NCI-H1105 treated with DMSO at 0.1 percent for 48 hours (cell line): Measurements from ENCODE around the gene MORN2.
A peak's percentile ranks its signal among the peaks of the same experiment; 100 is the strongest.
"Not testable (repeated sequence)": the region's sequence is repeated elsewhere in the genome, so short reads cannot be mapped to it uniquely, and the experiment has no call there.

Experiments
- DNase-seq: peaks from one replicate; lab custom pipeline; 2025; lab: John Stamatoyannopoulos, UW

Gene MORN2

DNA sequence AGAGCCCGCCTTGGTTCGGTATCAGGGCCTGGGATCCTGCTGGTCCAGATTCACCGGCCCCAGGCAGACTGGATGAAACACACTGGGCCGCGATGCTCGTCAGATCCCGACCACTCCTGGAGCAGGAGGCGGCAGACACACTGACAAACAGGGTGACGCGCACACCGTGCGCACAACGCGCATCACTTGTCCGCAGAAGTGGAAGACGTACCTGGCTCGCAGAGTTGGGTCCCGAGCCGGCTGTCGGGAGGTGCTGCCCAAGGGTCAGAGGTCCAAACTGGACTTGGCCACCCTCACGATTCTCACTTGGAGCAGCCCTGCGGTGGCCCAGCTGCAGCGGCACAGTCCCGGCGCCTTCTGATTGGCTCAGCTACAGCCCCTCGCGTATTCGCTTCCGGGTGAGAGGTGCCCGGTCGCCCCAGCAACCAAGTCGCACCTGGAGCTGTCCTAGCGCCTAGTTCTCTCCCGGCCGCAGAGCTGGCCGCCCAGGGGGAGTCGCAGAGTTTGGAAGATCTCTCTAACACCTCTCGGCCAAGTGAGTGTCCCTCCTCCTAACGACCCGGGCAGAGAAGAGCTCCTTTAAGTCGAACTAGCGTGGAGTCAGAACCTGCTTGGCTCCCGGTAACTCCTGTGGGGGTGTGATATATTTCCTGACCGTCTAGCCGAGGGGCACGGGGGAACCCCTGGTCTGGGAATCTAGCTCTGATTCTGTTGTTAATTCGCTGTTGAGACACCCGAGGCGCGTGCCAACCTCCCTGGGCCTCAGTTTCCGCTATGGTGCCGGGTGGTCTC lies at the start of gene MORN2, which contains the start of gene DHX57:
TSS of gene MORN2 (plus strand) at position 401 of the 792 bp plus-strand sequence.
TSS of gene DHX57 (minus strand) at position 359 of the 792 bp plus-strand sequence. CDS start 7,529 bp downstream, outside the sequence.
- peak; percentile 70 for DNase-seq

DNA sequence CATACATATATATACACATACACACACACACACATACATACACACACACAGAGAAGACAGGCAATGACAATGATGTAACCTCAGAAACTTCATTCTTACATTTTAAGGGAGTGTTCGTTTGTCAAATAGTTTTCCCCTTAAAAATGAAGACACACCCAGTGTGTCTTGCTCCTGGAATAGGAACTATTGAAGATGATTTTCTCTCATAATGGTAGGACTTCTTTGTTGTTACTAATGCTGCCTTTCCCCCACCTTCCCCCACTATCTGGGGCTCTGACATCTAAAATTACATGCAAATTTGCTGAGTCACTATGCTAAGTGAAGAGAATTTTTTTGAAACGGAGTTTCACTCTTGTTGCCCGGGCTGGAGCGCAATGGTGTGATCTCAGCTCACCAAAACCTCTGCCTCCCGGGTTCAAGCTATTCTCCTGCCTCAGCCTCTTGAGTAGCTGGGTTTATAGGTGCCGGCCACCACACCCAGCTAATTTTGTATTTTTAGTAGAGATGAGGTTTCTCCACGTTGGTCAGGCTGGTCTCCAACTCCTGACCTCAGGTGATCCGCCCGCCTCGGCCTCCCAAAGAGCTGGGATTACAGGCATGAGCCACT lies 48.1 kb upstream of the MORN2 start:
- DNase-seq, result not testable (repeated sequence)

DNA sequence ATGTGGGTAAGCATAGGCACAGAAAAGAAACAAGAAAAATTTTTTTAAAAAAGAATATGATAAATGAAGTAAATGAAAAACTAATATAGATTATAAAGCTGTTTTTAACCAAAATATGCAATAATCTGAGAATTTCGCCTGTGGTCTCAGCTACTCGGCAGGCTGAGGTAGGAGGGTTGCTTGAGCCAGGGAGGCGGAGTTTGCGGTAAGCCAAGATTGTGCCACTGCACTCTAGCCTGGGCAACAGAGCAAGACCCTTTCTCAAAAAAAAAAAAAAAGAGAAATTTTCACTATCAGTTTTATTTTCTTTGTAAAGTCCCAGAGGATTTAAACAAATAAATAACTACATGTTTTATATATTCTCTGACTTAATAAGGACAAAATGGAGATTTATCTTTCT lies 47.3 kb upstream of the MORN2 start:
- DNase-seq, result no peak

DNA sequence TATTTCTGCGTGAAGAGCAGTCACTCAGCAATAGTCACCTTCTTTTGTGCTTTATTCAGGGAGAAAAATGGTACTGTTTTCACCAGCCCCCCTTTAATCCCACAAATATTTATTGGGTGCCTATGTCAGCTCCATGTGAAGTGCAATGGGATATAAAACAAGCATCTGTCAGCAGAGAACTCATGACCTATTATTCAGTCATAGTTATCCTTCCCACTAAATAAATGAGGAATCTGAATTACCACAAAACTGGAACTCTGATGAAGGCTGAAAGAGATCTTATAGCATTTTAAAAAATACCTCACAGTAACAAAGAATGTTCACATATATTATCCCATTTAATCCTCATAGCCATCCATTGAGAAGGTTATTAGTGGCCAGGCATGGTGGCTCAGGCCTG lies 45.8 kb upstream of the MORN2 start:
- no peak for DNase-seq

DNA sequence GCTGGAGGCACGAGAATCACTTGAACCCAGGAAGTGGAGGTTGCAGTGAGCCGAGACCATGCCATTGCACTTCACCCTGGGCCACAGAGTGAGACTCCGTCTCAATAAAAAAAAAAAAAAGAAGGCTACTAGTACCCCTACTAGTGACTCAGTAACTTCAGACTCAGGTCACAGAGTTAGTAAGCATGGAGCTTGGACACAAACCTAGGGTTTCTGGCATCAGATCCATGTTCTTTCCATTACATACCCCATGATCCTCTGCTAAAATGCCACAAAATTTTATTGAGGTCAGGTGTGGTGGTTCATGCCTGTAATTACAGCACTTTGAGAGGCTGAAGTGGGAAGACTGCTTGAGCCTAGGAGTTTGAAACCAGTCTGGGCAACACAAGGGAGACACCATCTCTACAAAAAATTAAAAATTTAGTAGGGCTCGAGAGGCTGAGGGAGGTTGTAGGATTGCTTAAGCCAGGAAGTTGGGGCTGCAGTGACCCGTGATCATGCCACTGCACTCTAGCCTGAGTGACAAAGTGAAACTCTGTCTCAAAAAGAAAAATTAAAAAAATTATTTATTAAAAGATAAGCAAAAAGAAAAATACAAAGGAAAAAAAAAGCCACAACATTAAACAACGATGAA lies 45.1 kb upstream of the MORN2 start:
- DNase-seq, result no peak

DNA sequence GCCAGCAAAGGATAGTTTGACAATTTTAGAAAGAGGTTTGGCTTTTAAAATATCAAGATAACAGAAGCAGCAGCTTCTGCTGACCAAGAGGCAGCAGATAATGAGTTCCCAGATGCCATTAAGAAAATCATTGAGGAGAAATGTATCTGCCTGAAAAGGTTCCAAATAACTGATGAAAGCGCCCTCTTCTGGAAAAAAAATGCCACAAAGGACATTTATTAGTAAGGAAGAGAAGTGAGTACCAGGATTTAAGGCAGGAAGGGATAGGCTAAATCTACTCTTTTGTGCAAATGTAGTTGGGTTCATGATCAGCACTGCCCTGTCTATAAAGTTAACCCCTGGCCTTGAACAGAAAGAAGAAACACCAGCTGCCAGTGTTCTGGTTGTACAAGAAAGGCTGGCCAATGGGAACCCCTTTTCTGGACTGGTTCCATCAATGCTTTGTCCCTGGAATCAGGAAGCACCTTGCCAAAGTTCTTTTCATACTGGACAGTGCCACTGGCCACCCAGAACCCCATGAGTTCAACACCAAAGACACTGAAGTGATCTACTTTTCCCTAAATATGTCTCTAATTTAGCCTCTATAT lies 40.7 kb upstream of the MORN2 start:
- no peak for DNase-seq

DNA sequence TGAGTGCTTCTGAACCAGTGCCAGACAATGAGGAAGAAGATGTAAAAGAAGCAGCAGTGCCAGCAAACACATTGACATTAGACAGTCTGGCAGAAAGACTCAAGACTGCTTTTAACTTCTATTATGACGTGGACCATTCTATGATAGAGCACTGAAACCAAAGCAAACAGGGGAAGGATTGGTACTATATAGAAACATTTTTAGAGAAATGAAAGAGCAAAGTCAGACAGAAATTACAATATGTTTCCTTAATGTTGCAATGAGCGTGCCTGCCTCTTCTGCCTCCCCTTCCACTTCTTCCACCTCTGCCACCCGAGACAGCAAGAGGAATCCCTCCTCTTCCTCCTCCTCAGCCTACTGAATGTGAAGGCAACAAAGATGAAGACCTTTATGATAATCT lies 39.8 kb upstream of the MORN2 start:
- no peak for DNase-seq

DNA sequence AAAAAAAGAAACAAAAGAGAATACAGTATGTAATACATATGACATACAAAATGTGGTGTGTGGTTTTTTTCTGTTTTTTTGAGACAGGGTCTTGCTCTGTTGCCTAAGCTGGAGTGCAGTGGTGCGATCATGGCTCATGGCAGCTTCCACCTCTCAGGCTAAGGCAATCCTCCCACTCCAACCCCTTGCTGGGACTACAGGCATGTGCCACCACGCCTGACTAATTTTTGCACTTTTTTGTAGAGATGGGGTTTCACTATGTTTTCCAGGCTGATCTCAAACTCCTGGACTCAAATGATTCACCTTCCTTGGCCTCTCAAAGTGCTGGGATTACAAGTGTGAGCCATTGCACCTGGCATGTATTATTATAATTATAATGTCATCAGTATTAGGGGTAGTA lies 39.0 kb upstream of the MORN2 start:
- no peak for DNase-seq

DNA sequence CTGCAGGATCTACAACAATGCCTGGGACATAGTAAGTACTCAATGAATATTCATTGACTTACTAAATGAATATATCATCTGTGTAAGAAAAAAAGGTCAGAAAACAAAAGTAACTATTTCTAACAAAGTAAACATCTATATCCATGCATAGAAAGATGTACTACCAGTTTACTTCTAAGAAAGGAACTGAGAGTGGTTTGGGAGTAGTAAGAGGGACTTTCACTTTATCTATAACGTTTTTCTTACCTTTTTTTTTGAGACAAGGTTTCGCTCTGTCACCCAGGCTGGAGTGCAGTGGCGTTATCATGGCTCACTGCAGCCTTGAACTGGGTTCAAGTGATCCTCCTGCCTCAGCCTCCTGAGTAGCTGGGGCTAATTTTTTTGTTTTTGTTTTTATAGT lies 25.7 kb upstream of the MORN2 start:
- no peak for DNase-seq

DNA sequence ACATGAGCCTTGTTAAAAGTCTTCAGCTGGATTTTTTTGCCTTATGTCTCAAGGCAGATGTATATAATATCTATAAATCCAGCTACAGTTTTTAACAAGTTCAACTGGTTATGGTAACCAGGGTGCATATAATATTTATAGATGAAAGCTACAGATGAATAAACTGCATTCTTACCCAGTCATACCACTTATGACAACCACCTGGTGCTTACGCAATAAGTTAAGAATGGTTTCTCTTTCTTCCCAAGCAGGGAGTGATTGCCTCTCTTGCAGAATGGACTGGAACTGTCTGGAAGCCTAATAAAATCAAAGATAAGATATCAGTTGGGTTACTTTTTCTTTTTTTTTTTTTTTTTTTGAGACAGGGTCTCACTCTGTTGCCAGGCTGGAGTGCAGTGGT lies 19.6 kb upstream of the MORN2 start:
- DNase-seq, result no peak

DNA sequence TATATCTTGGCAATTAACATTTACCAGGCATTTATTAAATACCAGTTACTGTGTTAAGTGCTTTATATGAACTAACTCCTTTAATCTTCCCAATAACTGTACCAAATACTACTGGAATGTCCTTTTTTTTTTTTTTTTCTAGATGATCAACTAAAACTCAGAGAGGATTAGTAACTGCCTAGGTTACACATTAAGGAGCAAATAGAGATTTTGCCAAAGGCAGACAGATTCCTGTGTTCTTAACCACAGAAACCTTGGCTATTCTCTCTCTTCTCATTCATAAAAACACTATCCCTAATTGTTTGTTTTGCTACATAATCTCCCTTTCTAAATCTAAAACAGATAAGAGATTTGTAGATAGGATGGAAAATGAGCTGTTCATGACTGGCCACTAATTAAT lies 13.3 kb upstream of the MORN2 start:
- DNase-seq, result no peak

DNA sequence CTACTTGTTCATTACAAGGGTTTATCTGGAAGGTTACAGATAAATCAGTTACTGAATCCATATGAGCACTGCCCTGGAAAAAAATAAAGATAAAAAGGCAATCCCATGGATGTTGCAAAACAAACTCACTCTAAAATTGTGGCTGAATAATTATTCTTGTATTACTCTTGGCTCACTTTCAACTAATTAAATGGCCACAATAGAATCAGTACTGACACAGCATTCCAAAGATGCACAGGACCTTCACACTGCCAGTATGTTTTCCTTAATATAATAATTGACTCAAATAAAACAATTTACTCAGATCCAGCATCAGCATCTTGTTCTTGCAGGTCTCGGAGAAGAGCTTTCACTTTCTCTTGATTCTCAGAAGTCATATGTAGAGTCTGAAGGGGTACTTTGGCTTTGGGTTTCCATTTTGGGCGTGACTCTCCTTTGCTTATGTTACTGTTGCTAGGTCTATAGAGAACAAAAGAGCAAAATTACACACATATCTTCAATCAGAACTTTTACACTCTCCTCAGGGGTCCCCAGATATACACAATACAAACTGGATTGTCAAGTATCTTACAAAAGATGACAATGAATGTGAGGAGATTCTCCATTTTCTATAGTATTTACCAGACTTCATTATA lies 12.6 kb upstream of the MORN2 start:
- DNase-seq, result no peak

DNA sequence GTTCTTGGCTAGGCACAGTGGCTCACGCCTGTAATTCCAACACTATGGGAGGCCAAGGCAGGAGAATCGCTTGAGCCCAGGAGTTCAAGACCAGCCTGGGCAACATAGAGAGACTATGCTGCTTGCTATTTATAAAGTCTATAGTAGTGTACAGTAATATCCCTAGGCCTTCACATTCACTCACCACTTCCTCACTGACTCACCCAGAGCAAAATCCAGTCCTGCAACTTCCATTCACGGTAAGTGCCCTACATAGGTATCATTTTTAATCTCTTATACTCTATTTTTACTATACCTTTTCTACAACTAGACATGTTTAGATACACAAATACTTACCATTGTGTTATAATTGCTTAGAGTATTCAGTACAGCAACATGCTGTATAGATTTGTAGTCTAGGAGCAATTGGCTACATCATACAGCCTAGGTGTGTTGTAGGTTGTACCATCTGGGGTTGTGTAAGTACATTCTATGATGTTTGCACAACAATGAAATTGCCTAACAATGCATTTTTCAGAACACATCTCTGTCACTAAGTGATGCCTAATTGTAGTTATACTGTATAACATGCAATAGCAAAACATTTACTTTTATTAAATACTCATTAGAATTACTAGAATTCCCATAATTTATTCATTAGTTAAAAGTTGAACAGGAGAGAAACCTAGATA lies 8.9 kb upstream of the MORN2 start:
- DNase-seq, result no peak

DNA sequence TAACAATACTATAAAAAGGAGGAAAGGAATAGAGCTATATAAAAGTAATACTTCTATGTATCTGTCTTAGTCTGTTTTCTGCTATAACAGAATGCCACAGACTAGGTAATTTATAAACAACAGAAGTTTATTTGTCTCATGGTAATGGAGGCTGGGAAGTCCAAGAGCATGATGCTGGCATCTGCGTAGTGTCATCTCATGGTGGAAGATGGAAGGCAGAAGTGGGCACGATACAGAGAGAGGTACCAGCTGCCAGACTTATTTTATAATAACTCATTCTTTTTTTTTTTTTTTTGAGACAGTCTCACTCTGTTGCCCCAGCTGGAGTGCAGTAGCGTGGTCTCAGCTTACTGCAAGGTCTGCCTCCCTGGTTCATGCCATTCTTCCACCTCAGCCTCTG lies 4.3 kb upstream of the MORN2 start:
- no peak for DNase-seq

DNA sequence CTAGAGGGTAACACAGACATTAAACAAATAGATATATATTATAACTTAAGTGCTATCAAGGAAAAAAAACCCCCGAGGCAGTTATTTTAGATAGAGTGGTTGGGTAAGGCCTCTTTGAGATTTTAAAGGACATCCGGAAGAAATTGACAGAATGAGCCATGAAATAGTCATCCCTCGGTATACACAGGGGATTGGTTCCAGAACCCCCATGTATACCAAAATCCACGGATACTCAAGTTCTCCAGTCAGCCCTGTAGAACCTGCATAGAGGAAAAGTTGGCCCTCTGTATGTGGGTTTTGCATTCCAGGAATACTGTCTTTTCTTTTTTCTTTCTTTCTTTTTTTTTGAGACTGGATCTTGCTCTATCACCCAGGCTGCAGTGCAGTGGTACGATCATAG lies 2.0 kb upstream of the MORN2 start:
- DNase-seq, result no peak

DNA sequence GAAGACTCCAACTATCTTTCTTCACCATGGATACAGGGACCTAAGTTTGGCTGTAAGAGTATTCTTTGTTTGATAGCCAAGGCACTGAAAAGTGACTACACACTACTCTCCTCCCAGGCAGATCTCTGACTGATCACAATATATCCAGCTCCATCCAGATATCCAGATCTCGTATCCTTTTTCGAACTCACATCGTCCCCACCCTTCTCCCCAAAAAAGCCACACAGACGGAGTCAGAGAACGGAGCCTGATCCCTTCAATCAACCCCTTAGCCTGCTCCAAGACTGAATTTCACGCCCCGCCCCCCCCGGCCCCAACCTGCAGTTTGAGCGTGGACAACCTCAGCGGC lies 575 bp upstream of the MORN2 start:
- DNase-seq, result no peak

DNA sequence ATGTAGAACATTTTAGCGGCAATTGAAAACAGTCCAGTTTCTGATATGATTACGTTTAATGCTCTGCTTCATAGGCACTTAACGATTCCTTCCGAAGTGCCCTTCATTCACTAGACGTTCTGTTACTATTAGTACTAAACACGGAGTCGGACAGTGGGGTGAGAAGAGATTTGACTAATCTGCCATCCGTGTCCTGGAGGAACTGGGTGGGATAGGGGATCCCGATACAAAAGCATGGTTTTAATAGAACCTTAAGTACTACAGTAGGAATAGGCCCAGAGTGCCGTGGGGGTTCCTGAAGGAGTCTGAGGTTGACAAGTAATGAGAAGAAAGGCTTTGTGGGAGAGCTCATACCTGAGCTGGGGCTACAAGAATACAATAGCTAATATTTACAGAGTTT lies 631 bp downstream of the MORN2 start:
- peak; percentile 28 for DNase-seq

DNA sequence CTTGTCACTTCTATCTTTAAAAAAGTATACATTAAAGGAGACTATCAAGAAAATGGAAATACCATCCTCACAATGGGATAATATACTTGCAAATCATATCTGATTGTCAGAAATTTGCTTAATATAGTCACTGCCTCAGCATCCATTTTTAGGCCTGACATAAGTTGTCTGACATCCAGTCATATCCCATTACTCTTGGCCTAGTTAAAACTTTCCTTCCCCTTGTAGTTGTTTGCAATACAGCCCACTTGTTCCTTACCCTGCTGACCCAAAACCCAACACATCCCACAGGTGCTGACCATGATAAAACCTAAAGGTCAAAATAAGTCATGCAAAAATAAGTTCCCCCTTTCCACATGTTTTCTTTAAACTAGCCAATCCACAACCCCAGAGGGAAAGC lies 10.3 kb downstream of the MORN2 start:
- DNase-seq, result no peak

DNA sequence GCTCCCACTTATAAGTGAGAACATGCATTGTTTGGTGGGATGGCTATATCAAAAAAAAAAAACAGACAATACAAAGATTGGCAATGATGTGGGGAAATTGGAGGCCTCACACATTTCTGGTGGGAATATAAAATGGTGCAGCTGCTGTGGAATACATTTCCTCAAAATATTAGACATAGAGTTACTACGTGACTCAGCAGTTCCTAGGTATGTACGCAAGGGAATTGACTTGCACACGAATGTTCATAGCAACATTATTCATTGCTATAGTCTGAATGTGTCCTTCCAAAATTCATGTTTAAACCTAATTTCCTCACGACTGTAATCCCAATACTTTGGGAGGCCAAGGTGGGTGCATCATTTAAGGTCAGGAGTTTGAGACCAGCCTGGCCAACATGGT lies 11.6 kb downstream of the MORN2 start:
- DNase-seq, result no peak

DNA sequence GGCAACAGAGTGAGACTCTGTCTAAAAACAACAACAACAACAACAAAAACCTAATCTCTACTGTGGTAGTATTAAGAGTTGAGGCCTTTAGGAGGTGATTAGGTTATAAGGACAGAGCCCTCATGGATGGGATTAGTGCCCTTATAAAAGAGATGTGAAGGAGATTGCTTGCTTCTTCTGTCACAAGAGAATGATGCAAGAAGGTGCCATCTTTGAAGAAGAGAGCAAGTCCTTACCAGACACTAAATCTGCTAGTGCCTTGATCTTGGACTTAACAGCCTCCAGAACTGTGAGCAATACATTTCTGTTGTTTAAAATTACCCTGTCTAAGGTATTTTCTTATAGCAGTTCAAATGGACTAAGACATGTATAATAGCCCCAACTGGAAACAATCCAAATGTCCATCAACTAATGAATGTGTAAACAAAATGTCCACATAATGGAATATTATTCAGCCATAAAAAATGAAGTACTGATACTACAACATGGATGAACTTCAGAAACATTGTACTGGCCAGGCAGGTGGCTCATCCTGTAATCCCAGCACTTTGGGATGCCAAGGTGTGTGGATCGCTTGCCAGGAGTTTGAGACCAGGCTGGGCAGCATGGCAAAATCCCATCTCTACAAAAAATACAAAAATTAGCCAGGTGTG lies 12.3 kb downstream of the MORN2 start:
- DNase-seq, result no peak

DNA sequence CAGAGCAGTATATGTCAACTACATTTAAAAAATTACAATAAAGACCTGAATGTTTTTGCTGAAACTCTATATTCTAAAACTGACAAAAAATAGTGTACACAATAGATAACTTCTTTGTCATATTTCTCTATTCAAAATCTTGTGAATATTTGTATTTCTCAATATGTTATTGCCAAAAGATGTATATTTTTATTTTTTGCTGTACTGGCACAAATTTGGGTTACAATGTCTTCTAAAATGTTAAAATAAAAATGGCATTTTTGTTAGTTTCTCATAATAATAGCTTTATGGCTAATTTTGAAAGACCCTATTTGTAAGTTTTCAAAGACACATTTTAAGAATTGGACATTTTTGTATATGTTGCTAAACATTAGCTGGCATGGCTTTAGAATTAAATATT lies 13.3 kb downstream of the MORN2 start:
- no peak for DNase-seq
